Measurements from ENCODE around the gene ODAD2.
"Not testable (repeated sequence)": the region's sequence is repeated elsewhere in the genome, so short reads cannot be mapped to it uniquely, and the experiment has no call there.

The ODAD2 gene

DNA sequence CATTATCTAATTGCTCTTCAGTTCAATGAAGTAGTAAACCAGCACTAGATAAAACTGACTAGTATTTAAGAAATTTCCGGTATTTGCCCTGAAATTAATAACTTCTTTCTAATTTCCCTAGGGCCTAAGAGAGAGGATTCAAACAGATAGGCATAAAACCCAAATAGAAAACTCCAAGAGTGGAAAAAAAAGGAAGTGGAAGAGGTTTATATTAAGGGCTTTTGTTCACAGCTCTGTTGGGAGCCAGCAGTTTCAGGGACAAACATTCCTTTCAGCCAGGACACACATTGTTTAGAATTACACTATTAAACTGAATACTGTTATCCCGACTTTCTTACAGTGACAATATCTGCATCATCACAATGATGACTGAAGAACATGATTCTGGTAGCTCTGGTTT lies 3.6 kb downstream of the ODAD2 start:
- no peak overlapping the region for H3K27ac ChIP-seq
- TF ChIP-seq, protein P1, sequence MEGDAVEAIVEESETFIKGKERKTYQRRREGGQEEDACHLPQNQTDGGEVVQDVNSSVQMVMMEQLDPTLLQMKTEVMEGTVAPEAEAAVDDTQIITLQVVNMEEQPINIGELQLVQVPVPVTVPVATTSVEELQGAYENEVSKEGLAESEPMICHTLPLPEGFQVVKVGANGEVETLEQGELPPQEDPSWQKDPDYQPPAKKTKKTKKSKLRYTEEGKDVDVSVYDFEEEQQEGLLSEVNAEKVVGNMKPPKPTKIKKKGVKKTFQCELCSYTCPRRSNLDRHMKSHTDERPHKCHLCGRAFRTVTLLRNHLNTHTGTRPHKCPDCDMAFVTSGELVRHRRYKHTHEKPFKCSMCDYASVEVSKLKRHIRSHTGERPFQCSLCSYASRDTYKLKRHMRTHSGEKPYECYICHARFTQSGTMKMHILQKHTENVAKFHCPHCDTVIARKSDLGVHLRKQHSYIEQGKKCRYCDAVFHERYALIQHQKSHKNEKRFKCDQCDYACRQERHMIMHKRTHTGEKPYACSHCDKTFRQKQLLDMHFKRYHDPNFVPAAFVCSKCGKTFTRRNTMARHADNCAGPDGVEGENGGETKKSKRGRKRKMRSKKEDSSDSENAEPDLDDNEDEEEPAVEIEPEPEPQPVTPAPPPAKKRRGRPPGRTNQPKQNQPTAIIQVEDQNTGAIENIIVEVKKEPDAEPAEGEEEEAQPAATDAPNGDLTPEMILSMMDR (conservative IDR thresholded peaks at IDR 0.05), result no peak

DNA sequence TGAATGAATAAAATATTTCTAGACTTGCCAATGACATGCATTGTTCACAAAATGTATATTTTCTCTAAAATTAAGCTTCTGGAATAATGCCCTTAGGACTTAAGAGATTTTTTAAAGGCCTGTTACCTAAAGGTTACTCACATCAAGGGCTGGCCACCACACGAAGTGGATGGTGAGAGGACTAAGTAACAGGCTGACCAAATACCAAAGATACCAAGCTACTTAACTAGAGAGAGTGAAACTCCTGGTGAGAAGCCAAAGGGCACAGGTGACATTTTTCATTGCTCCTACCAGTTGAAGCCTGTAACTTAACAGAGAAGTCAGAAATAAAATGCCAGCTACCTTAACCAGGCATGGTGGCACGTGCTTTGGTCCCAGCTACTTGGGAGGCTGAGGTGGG lies 9.5 kb downstream of the ODAD2 start:
- not testable (repeated sequence) for H3K27ac ChIP-seq

DNA sequence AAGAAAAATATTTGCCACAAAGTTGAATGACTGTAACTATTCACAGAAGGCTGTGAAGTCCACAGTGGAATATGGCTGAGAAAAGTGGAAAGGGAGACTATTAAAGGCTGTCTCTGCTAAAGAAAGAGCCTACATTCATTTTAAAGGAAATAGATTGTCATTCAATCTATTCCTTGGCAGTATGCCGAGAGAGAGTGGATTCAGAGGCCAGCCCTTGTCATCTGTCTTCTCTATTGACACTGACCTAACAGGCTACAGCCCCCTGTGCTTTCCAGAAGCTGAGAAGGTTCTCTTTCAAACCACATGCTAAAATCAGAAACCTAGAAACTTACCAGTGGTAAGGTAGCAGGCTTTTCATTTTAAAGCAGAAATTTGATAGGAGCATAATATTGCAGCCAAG lies 12.1 kb downstream of the ODAD2 start:
- TF ChIP-seq, protein P1 (conservative IDR thresholded peaks at IDR 0.05), result no peak
- H3K27ac ChIP-seq, result no peak overlapping the region

DNA sequence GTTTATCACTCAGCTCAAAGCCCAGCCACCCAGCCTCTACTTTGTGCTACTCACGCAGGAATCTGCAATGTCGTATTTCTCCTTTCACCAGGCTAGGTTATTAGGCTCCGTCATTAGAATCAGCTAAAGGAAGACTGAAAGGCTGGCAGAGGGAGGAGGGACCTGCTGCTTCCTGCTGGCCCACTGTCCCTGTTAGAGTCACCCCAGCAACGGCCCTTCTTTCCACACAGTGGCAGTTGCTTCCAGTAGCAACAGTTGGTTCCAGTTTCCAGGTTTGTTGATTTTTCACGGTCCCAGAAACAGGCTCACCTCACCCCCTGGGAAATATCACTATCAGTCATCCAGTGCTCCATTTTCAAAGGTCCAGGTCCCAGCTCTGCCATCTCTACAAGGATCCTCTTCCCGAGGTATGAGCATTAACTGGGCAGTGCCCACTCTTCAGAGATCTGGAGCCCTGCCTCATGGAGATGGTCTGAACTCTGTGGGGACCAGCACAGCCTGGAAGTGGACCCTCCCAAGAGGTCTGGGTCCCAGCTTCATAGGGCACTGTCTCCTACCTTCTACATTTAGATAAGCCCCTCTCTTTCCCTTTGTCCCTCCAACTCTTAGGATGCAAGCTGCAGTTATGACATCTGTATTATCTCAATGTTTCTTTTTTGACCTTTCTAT lies 15.9 kb downstream of the ODAD2 start:
- TF ChIP-seq, protein P1 (conservative IDR thresholded peaks at IDR 0.05), result no peak
- no peak overlapping the region for H3K27ac ChIP-seq

DNA sequence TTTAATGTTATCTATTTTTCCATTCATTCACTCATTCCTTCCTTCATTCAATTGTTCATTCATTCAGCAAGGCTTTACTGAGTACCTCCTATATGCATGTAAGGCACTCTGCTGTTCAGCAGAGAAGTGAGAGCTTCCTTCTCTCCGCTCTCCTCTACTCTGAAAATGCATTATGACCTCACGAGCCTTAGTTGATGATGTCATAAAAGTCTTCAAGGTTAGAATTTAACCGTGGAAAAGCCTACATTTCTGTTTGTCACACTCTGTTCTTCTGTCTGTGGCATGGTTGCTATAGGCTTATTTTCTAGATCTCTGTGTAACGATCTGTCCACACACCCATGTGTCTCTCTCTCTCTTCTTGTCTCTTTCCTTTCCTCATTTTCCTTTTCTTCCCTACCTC lies 17.1 kb downstream of the ODAD2 start:
- H3K27ac ChIP-seq, result no peak overlapping the region
- TF ChIP-seq, protein P1 (conservative IDR thresholded peaks at IDR 0.05), result no peak

DNA sequence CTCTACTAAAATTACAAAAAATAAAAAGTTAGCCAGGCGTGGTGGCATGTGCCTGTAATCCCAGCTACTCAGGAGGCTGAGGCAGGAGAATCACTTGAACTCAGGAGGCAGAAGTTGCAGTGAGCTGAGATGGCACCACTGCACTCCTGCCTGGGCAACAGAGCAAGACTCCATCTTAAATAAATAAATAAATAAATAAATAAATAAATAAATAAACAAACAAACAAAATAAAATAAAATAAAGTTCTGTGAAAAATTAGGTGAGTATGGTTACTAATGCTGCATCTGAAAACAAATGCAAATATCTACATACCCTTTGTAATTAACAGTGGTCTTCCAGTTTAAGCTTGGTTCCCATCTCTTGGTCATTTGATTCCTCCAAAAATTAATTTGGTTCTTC lies 28.1 kb downstream of the ODAD2 start:
- not testable (repeated sequence) for H3K27ac ChIP-seq

DNA sequence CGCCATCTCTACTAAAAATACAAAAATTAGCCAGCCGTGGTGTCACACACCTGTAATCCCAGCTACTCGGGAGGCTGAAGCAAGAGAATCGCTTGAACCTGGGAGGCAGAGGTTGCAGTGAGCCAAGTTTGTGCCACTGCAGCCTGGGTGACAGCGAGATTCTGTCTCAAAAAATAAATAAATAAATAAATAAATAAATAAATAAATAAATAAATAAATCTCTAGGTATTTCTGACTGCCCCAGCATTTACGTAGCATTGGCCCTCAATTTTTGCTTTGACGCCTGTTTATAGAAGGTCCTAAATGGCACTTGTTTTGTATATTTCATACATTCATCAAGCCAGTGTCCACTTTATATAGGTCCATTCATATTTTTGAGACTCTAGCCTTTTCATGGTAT lies 28.9 kb downstream of the ODAD2 start:
- not testable (repeated sequence) for H3K27ac ChIP-seq

DNA sequence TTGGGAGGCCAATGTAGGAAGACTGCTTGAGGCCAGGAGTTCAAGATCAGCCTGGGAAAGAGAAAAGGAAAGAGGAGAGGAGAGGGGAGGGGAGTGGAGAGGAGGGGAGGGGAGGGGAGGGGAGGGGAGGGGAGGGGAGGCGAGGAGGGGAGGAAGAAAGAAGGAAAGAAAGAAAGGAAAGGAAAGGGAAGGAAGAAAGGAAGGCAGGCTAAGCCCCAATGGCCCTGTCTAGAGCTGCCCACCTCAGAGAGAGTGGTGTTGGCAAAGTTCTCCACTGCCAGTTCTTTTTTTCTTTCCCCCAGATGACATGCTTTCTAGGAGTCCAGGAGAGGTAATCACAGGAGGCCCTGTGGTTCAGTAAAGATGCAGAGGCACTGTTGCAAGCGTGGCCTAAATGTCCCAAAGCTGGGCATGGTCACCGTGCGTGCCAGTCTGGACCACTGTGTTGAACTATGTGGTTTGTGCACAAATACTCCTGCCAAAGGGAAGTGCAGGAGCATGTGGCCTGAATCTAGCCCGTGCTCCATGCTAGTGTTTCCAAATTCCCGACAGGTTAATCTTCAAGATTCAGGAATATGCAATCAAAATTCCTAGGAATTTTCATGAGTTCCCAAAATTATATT lies 39.7 kb downstream of the ODAD2 start:
- TF ChIP-seq, protein P1 (conservative IDR thresholded peaks at IDR 0.05), result no peak

DNA sequence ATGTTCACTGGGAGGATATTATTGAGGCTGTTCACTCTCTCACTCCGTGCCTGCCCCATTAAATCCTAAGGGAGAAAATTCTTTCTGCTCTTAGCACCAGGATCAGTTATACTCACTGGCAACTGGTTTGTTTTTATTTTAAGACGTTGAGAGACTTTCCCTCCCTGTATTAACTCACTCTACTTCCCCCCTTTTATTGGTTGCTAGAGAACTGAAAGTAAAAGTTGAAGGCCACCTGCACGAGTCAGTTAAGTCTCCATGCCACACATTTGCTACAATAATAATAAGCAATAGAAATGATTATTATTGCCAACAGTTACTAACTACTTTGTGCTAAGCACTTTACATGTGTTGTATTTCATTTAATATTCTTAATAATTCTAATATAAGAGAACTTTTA lies 40.5 kb downstream of the ODAD2 start:
- H3K27ac ChIP-seq, result not testable (repeated sequence)

More for the DNA sequence above, 39.7 kb downstream of the ODAD2 start:
- no peak overlapping the region for H3K27ac ChIP-seq

DNA sequence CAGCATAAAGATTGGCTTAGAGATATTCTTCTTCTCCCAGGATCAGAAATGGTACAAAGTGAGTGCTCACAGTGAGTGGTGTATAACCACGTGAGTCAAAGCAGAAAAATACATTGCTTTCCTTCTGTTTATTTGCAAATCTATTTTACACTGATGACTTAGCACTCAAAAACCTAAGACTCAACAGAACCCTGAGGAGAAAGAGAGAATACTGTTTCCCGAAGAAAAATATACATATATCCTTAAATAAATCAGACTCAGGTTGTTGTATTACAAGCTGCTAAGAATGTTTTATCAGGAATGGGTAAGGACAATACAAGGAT lies 48.7 kb downstream of the ODAD2 start:
- TF ChIP-seq, protein P1 (conservative IDR thresholded peaks at IDR 0.05), result no peak
- no peak overlapping the region for H3K27ac ChIP-seq

Data from VCaP (cell line).